HG03064 (cell line): ENCODE results near the gene ZNF555.
A peak's percentile ranks its signal among the peaks of the same experiment; 100 is the strongest.

ENCODE experiments used
- ATAC-seq: cut with Tn5 transposase; IDR thresholded peaks from one replicate; pipeline ENCODE4 v1.9.1; 2021; ENCODE audit warnings: low read depth; ENCODE audit not compliant: unreplicated experiment

The ZNF555 gene

DNA sequence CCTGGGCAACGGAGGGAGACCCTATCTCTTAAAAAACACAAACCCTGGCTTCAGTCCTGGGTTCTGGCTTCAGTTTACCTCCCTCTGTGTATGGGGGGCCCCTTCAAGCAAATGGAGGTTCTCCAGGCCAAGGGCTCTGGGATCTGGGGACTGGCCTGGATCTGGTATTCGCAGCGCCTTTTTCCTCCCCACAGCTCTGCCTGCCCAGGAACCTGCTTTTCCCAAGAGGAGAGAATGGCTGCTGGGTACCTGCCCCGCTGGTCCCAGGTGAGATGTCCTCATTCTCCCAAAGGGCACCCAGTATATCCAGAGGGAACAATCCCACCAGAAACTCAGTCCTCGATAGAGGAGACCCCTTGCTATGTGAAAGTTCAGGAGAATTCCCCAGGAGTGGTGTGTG lies 18.4 kb upstream of the ZNF555 start:
- no peak for ATAC-seq

DNA sequence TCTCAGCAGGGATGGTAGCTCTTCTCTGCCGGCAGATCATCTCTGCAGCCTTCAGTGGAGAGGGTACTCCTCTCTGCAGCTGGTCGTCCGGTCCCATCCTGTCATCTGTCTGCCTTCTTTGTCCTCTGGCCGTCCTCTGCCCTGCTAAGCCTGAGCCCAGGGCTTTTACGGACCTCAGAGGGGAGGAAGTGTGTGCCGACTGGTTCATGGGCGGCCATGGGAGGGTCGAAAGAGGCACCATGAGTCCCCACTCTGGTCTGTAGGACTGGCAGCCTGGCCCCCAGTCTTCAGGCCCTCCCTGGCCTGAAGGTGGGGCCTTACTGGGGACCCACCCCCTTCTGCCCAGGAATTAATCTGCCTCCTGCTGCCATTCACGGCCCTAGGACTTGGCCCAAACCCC lies 17.6 kb upstream of the ZNF555 start:
- no peak for ATAC-seq

DNA sequence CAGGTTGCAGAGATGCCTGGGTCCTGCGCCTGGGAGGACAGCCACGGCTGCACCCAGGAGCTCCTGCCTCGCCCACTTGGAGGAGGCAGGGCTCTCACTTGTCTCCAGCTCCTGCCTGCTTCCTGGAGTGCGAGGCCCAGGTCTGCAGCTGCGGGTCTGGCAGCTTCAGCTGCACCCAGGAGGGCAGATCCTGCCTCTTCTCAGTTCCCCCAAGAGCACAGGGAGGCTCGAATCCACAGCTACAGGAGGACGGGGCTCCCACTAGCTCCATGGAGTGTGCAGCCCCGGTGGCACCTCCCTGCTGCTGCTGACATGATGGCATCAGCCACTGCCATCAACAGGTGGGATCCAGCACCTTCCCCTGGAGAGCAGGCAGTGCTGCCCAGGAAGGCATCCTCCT lies 17.1 kb upstream of the ZNF555 start:
- ATAC-seq: no peak

DNA sequence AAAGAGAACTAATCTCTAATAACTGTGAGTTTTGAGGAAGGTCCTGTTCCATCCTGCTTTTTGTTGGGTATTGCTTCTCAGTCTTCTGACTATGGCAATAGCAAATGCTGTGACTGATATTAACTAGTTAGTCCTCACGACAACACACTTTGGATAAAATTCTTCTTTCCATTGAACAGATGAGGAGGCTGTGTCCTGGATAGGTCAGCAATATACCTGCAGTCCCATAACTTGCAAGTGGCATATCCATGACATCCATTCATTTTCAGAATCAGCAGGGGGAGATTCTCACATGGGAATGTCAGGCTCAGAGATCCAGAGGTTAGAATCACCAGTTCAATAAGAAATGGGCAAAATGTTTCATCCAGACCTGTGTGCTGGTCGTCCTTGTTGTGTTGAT lies 14.3 kb upstream of the ZNF555 start:
- no peak for ATAC-seq

DNA sequence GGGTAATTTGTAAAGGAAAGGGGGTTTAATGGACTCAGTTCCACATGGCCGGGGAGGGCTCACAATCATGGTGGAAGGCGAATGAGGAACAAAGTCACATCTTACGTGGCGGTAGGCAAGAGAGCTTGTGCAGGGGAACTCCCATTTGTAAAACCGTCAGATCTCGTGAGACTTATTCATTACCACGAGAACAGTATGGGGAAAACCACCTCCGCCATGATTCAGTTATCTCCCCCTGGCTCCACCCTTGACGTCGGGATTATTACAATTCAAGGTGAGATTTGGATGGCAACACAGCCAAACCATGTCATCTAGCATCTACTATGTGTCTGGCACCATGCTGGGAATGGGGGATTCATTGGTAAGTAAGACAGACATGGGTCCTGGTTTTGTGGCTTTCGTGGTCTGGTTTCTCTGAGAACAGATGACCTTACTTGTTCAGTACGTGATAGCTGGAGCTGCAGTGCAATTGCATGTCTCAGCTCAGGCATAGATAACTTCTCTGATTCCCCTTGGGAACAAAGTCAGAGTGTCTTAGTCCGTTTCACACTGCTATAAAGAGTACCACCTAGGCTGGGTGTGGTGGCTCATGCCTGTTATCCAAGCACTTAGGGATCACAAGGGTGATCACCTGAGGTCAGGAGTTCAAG lies 13.3 kb upstream of the ZNF555 start:
- ATAC-seq: no peak

DNA sequence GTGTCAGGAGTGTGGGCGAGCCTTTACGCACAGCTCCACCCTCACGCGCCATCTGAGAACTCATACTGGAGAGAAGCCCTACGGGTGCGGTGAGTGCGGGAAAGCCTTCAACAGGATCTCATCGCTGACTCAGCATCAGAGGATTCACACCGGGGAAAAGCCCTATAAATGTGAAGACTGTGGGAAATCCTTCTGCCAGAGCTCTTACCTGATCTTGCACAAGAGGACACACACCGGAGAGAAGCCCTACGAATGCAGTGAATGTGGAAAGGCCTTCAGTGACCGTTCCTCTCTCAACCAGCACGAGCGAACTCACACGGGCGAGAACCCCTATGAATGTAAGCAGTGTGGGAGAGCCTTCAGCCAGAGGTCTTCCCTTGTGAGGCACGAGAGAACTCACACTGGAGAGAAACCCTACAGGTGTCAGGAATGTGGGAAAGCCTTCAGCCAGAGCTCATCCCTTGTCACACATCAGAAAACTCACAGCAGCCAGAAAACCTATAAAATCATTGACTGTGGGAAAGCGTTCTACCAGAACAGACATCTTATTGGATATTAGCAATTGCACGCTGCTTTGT lies 6.9 kb upstream of the ZNF555 start:
- no peak for ATAC-seq

DNA sequence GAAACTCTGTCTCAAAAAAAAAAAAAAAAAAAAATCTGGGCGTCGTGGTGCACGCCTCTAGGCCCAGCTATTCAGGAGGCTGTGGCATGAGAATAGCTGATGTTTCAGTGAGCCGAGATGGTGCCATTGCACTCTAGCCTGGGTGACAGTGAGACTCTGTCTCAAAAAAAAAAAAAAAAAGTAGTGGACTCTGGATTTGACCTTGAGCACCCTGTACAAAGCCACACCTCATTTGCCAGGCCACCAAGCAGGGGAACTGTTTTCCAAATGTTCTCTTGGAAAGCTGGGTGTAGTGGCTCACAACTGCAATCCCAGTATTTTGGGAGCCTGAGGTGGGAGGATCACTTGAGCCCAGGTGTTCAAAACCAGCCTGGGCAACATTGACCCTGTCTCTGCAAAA lies 3.8 kb upstream of the ZNF555 start:
- ATAC-seq: no peak

DNA sequence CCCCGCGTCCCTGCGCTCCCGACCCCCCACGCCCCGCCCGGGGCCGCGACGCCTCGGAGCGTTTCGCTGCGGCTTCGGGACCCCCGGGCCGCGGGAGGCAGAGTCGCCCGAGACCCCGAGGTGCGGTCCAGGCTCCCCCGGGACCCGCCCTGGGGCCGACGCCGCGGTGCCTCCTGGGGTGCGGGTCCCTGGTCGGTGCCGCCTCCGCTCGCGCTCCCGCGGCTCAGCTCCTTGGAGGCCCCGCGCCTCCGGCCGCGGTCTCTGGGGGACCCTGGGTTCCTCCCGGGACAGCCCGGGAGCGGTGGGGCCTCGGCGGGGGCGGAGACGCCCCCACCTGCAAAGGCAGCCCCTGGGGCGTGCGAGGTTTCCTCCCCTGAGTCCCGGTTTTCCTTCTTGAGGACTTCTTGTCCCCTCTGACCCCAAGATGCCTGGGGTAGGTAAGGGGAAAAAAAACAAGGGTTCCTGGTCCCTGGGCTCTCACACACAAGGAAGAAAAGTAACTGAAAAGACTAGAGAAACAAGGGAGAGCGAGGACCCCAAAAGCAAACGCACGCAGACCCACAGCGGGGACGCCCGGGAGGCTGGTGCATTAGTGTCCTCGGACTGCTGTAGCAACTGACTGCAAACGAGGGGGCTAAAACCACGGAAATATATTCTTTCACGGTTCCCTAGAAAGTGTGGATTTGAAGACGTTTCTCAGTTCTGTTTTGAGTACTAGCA lies 740 bp downstream of the ZNF555 start:
- ATAC-seq: peak; percentile 18

DNA sequence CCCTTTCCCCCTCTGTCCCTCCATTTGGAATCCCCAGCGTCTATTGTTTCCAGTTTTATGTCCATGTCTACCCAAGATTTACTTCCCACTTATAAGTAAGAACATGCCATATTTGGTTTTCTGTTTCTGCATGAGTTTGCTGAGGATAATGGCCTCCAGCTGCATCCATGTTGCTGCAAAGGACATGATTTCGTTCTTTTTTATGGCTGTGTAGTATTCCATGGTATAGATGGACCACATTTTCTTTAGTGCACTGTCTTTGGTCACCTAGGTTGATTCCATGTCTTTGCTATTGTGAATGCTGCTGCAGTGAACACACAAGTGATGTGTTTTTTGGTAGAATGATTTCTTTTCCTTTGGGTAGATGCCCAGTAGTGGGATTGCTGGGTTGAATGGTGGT lies 3.8 kb downstream of the ZNF555 start:
- no peak for ATAC-seq

DNA sequence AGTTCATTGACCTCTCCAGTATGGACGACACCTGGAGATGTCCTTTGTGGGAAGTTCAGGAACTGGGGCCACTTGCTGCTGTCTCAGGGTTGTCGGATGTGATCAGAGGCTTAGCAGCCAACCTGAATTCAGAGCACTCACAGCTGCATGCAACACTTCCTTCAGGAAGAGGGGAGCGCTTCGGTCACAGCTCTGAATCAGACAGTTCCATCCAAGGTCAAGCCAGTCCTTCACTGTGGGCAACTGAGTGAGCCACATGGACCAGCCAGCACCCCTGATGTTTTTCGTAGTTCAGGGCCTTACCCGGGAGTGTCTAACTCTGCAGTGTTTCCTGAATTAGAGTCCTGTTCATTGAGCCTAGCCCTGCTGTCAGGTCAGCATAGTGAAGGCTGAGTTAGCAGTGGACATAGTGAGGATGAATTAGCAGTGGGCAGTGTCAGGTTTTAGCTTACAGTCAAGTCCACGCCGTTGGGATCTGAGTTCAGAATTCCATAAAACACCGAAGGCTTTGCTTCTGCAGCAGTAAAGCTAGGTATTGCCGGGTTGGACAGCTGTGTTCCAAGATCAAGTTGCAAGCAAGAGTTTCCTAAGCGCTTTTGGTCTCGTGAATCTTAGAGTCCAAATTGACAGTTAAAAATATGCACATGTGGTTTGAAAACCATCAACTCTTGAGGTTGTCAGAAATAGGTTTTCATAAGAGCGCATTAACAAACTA lies 5.1 kb downstream of the ZNF555 start:
- no peak for ATAC-seq

DNA sequence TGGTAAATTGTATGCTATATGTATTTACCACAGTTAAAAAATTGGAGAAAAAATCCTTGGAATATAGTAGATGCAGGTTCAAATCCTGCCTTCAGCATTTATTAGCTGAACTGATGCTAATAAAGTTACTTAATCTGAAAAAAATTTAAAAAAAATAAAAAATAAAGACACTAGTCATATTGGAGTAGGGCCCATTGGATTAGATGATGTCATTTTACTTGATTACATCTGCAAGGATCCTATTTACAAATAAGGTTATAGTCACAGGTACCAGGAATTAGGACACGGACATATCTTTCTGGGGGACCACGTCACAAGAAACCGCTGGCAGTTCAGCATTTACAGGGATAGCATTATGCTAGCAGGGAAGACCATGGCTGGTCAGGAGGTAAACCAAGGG lies 6.2 kb downstream of the ZNF555 start:
- no peak for ATAC-seq

DNA sequence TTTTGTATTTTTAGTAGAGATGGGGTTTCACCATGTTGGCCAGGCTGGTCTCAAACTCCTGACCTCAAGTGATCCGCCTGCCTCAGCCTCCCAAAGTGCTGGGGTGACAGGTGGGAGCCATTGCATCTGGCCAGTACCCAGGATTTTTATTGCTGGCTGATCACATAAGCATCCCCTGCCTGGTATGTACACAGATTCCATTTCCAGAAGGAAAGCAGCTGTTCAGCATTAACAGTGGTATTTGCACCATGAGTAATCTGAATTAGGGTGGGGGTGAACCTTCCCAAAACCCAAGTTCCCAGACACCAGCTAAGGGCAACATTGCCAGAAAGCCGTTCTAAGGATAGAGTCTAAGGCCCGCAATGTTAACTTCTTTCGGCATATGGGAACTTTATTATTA lies 7.3 kb downstream of the ZNF555 start:
- no peak for ATAC-seq

DNA sequence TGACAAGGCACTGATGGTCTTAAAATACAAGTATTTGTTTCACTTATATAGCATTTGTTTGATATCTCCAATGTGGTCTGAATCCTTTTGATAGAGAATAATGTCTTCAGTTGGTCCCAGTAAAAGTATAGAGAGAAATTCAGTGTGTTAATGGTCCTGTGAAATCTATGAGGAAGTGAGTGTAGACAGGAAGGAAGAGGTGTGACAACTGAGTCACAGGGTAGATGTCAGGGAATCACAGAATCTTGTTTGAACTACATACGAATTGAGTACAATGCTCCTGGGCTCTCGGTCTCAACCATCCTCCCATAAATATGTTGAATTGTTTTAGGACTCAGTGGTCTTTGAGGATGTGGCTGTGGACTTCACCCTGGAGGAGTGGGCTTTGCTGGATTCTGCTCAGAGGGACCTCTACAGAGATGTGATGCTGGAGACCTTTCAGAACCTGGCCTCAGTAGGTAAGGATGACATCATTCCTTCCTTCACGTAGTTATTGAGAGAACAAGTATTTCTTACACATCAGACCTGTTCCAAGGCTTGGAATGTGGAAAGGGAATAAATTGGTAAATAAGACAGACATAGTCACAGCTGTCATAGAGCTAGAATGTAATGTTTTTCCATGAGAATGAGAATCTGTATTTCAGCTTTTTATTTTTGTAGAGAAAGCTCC lies 9.1 kb downstream of the ZNF555 start:
- no peak for ATAC-seq

DNA sequence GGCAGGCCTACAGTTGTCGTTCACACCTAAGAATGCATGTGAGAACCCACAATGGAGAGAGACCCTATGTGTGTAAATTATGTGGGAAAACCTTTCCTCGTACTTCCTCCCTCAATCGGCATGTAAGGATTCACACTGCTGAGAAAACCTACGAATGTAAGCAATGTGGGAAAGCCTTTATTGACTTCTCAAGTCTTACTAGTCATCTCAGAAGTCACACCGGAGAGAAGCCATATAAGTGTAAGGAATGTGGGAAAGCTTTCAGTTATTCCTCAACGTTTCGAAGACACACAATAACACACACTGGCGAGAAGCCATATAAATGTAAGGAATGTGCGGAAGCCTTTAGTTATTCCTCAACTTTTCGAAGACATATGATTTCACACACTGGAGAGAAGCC lies 11.3 kb downstream of the ZNF555 start:
- no peak for ATAC-seq

DNA sequence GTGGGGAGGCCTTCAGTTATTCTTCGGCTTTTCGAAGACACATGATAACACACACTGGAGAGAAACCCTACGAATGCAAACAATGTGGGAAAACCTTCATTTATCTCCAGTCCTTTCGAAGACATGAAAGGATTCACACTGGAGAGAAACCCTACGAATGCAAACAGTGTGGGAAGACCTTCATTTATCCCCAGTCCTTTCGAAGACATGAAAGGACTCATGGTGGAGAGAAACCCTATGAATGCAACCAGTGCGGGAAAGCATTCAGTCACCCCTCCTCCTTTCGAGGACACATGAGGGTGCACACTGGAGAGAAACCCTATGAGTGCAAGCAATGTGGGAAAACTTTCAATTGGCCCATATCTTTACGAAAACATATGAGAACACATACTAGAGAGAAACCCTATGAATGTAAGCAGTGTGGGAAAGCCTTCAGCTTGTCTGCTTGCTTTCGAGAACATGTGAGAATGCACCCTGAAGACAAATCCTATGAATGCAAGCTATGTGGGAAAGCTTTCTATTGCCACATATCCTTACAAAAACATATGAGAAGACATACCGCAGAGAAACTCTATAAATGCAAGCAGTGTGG lies 11.8 kb downstream of the ZNF555 start:
- ATAC-seq: no peak

DNA sequence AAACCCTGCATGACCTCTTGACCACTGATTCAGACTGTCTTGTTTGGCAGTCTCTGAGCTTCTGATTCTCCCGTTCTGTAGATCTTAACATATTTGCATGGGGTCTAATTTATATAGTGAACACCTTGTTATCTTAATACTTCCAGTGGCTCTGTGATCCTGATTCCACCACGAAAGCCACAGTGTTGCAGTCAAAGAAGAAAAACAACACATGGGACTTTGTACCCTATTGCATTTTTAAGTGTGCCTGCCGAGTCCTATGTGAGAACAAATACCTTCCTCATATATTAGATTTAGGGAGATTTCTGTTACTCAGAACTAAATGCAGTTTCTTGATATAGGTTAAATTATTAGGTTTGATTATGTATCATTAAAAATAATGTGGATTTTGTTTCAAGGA lies 13.6 kb downstream of the ZNF555 start:
- ATAC-seq: no peak

DNA sequence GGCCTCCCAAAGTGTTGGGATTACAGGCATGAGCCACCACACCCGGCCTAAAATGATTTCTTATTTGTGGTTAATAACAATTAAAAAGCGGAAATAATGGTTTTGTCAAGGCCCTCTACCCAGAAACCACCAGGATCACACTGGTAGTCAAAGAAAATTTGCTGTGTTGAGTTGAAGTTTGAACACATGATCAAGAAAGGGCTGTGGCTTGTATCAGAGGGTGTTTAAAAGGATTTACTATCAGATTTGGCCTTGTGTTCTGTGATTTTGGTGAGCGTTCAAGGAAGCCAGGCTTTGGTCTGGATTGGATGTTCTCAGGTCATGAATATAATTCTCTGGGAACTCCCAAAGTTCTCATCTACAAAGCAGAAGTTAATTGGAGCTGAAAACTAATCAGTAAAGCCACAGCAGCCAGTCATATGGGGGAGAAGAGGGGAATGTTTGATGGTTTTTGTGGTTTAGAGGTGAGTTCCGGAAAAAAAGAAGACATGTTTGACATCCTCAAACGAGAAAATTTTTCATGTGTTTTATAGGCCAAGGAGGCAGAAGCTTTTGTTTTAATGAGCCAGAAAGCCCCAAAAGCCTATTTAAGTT lies 15.3 kb downstream of the ZNF555 start:
- ATAC-seq: no peak

DNA sequence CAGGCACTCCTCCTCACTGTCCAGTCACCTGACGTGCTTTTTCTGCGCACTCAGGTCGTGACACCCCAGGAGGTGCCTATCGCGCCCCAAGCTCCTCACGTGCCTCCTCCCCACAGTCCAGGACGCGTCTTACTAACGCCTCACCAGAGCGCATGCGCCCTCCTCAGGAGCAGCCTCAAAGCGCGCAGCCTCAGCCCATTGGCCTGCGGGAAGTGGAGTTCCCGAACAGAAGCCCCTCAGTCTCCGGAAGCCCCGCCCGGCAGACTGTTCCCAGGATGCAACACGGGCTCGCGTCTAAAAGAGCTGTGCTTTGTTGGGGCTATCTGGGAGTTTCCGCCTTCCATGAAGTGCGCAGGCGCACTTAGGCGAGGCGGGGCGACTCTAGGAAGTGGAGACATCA lies 17.6 kb downstream of the ZNF555 start:
- ATAC-seq: no peak

DNA sequence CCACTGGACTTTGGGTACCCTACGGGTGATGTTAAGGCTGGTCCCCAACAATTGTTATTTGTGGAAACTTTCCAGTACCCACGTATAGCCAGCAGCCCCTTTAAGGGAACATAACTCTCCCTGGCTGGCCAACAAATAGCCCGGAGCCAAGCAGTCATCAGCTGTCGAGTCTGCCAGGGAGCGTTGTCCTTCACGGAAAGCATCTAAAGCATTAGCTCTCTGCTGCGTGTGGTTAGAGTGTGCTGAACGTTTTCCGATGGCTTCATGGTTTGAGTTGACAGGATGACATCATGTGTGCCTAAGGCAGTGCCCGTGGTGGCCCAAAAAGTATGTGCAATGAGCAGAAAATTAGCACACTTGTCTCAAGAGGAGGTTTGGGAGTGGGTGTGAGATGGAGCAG lies 22.5 kb downstream of the ZNF555 start:
- no peak for ATAC-seq

DNA sequence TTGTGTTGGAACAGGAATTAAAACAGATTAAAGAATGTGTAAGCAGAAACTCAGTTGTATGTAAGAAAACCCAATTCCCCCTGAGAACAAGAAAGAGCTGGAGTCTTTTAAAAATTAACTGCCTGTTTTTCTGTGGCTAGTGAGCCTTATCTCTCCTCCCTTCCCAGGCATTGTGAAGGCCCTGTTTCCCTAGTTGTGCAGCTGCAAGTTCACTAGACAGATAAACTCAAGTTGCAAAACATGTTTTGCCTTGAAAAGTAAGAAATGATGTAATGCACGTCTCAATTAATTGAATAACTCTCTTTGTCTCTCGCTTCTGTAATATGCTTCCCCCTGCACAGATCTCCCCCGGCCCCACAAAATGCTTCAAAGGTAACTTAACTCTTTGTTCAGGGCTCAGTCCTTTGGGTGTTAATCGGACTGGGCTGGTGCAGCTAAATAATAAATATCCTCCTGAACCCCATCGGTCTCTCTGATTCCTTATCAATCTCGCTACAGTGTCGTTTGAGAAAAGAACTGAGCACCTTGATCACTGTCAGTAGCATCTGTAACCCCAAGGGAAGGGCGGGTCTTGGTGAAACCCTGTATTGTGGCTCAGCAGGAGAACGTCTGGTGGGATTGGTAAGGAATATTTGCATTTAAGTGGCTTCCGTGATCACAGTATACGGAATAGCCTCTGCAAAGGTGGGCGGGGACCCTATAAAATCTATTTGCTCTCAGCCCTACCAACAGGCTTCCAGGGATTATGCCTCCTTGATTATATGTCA lies 24.2 kb downstream of the ZNF555 start:
- ATAC-seq: no peak
